Measurements from ENCODE around the gene CDH13.

DNA sequence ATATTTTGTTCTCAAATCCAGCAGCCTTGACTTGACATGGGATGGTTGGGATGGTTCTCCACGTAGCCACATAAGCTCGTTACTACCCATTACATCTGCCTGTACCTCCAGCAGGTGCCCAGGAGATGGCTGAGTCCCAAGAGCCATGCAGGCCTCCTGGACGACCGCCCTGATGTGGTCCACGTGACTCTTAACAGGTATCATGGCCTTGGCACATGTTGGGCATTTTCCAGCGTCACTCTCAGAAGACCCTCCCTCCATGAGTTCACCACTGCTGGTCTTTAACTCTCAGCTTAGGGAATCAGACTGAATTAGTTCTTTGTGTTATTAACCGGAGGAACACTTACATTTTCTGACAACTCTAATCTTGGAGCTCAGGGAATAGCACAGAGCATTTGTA is 161.5 kb downstream of the CDH13 start:
- TF ChIP-seq YY1 (IDR thresholded peaks at IDR 0.05; ENCODE audit: borderline replicate concordance in 1 of 3, control insufficient read depth in 1 of 3, extremely low read depth in 1 of 3, insufficient read depth in 3 of 3, insufficient read length in 1 of 3, insufficient replicate concordance in 2 of 3, low read depth in 1 of 3, low read length in 2 of 3), result no peak
- TF ChIP-seq SP1 (CRISPR knock-in tag; IDR thresholded peaks at IDR 0.05), result no peak
- TF ChIP-seq ZNF766 (CRISPR knock-in tag; conservative IDR thresholded peaks at IDR 0.05), result no peak
- TF ChIP-seq, protein P1, sequence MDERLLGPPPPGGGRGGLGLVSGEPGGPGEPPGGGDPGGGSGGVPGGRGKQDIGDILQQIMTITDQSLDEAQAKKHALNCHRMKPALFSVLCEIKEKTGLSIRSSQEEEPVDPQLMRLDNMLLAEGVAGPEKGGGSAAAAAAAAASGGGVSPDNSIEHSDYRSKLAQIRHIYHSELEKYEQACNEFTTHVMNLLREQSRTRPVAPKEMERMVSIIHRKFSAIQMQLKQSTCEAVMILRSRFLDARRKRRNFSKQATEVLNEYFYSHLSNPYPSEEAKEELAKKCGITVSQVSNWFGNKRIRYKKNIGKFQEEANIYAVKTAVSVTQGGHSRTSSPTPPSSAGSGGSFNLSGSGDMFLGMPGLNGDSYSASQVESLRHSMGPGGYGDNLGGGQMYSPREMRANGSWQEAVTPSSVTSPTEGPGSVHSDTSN (CRISPR knock-in tag; IDR thresholded peaks at IDR 0.05; ENCODE audit: low read depth), result no peak
- TF ChIP-seq, protein P1 (tag; conservative IDR thresholded peaks at IDR 0.05; ENCODE audit: low read depth), result no peak
- no peak for TF ChIP-seq CHD1 (IDR thresholded peaks at IDR 0.05; ENCODE audit: low read length)
- TF ChIP-seq, protein P2, sequence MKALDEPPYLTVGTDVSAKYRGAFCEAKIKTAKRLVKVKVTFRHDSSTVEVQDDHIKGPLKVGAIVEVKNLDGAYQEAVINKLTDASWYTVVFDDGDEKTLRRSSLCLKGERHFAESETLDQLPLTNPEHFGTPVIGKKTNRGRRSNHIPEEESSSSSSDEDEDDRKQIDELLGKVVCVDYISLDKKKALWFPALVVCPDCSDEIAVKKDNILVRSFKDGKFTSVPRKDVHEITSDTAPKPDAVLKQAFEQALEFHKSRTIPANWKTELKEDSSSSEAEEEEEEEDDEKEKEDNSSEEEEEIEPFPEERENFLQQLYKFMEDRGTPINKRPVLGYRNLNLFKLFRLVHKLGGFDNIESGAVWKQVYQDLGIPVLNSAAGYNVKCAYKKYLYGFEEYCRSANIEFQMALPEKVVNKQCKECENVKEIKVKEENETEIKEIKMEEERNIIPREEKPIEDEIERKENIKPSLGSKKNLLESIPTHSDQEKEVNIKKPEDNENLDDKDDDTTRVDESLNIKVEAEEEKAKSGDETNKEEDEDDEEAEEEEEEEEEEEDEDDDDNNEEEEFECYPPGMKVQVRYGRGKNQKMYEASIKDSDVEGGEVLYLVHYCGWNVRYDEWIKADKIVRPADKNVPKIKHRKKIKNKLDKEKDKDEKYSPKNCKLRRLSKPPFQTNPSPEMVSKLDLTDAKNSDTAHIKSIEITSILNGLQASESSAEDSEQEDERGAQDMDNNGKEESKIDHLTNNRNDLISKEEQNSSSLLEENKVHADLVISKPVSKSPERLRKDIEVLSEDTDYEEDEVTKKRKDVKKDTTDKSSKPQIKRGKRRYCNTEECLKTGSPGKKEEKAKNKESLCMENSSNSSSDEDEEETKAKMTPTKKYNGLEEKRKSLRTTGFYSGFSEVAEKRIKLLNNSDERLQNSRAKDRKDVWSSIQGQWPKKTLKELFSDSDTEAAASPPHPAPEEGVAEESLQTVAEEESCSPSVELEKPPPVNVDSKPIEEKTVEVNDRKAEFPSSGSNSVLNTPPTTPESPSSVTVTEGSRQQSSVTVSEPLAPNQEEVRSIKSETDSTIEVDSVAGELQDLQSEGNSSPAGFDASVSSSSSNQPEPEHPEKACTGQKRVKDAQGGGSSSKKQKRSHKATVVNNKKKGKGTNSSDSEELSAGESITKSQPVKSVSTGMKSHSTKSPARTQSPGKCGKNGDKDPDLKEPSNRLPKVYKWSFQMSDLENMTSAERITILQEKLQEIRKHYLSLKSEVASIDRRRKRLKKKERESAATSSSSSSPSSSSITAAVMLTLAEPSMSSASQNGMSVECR (CRISPR knock-in tag; IDR thresholded peaks at IDR 0.05), result no peak
- TF ChIP-seq ZFP30 (CRISPR knock-in tag; IDR thresholded peaks at IDR 0.05; ENCODE audit: borderline replicate concordance), result no peak
- no peak for TF ChIP-seq RERE (CRISPR knock-in tag; IDR thresholded peaks at IDR 0.05; ENCODE audit: borderline replicate concordance)
- TF ChIP-seq ZNF263 (CRISPR knock-in tag; IDR thresholded peaks at IDR 0.05; ENCODE audit: borderline replicate concordance), result no peak
- no peak for TF ChIP-seq SRF (CRISPR knock-in tag; IDR thresholded peaks at IDR 0.05)
- no peak for TF ChIP-seq ZKSCAN8 (CRISPR knock-in tag; IDR thresholded peaks at IDR 0.05)

Data from K562 (cell line).